ENCODE measurements around the gene DOCK3.

DNA sequence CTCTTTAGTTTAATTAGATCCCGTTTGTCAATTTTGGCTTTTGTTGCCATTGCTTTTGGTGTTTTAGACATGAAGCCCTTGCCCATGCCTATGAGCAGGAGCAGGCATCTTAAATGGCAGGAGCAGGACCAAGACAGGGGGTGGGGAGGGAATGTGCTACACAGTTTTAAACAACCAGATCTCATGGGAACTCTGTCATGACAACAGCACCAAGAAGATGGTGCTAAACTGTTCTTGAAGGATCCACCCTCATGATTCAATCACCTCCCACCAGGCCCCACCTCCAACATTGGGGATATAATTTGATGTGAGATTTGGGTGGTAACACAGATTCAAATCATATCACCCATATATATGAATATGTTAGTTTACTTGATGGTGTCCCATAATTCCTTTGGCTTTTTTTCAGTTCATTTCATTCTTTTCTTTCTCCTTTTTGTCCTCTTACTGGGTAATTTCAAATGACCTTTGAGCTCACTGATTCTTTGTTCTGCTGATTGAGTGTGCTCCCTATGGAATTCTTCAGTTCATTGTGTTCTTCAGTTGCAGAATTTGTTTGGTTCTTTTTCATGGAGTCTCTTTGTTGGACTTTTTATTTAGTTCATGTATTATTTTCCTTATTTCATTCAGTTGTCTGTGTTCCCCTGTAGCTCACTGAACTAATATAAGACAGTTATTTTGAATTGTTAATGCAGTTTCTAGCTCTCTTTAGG lies 62.6 kb downstream of the DOCK3 start:
- TF ChIP-seq, protein P1, sequence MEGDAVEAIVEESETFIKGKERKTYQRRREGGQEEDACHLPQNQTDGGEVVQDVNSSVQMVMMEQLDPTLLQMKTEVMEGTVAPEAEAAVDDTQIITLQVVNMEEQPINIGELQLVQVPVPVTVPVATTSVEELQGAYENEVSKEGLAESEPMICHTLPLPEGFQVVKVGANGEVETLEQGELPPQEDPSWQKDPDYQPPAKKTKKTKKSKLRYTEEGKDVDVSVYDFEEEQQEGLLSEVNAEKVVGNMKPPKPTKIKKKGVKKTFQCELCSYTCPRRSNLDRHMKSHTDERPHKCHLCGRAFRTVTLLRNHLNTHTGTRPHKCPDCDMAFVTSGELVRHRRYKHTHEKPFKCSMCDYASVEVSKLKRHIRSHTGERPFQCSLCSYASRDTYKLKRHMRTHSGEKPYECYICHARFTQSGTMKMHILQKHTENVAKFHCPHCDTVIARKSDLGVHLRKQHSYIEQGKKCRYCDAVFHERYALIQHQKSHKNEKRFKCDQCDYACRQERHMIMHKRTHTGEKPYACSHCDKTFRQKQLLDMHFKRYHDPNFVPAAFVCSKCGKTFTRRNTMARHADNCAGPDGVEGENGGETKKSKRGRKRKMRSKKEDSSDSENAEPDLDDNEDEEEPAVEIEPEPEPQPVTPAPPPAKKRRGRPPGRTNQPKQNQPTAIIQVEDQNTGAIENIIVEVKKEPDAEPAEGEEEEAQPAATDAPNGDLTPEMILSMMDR (IDR thresholded peaks at IDR 0.05) = no peak
- no peak for TF ChIP-seq EP300 (IDR thresholded peaks at IDR 0.05)
